H1 (cell line): ENCODE data around the gene LAMB1. TPM values are rescaled to one million over a fixed set of nuclear protein-coding genes. Genes with fewer than 3 reads are reported as not detected.

Experiments used
- CTCF ChIA-PET: fragments of 300-600 bp; sonication (Branson Sonifier 250); formaldehyde crosslinking; loops from one replicate; lab custom pipeline; 2021; ENCODE audit not compliant: partially characterized antibody; lab: Charles Lee
- POLR2A ChIA-PET: fragments of 300-600 bp; sonication (Branson Sonifier 250); formaldehyde crosslinking; loops from one replicate; lab custom pipeline; 2021; ENCODE audit warnings: inconsistent platforms; ENCODE audit not compliant: partially characterized antibody; lab: Charles Lee
- DNase-seq, 2 experiments: peaks; one replicate each; pipeline versions ENCODE4 v3.0.0 to v3.0.0-alpha.2; 2010 to 2022; ENCODE audit warnings: low spot score in 2 of 2, low read depth in 1 of 2, mixed read lengths in 1 of 2
- FAIRE-seq: peaks from 2 replicates; lab custom pipeline; 2011; peaks lifted over from hg19 to GRCh38; lab: Jason Lieb, UNC
- H2AFZ ChIP-seq: 2 replicates; pipeline ENCODE4 v1.8.1; 2012; ENCODE audit warnings: low read length, inconsistent platforms
- H2AK5ac ChIP-seq: 2 replicates; pipeline ENCODE4 v1.6.1; 2013; ENCODE audit warnings: low read depth, low read length
- H2BK120ac ChIP-seq: replicated peaks from 2 replicates; pipeline ENCODE3; 2013; ENCODE audit warnings: low read depth, low read length, inconsistent platforms
- H2BK12ac ChIP-seq: 2 replicates; pipeline ENCODE4 v1.6.1; 2013; ENCODE audit warnings: low read depth, low read length
- H2BK15ac ChIP-seq: 2 replicates; pipeline ENCODE4 v1.6.1; 2013; ENCODE audit warnings: low read length
- H2BK20ac ChIP-seq: 2 replicates; pipeline ENCODE4 v1.6.1; 2013; ENCODE audit warnings: low read length
- H2BK5ac ChIP-seq: 2 replicates; pipeline ENCODE4 v1.6.1; 2013; ENCODE audit warnings: low read depth, low read length
- H3K14ac ChIP-seq: 2 replicates; pipeline ENCODE4 v1.6.1; 2013; ENCODE audit warnings: inconsistent platforms; ENCODE audit not compliant: insufficient read length
- H3K18ac ChIP-seq: 2 replicates; pipeline ENCODE4 v1.6.1; 2013; ENCODE audit warnings: low read length; ENCODE audit errors: extremely low read depth
- H3K23ac ChIP-seq: 2 replicates; pipeline ENCODE4 v1.6.1; 2013; ENCODE audit warnings: inconsistent platforms; ENCODE audit not compliant: insufficient read length
- H3K23me2 ChIP-seq: 2 replicates; pipeline ENCODE4 v1.6.1; 2013; ENCODE audit warnings: low read depth, low read length
- H3K27ac ChIP-seq: 2 replicates; pipeline ENCODE4 v1.6.1; 2011; ENCODE audit warnings: low read depth, low read length, inconsistent platforms
- H3K27me3 ChIP-seq, 4 experiments: replicated peaks in 1 of 4; 1 replicate in 1 of 4; 2 replicates in 3 of 4; pipeline versions ENCODE4 v1.6.1 to v1.8.1; 2011 to 2013; ENCODE audit warnings: low read length in 3 of 4, mild to moderate bottlenecking in 3 of 4, inconsistent platforms in 2 of 4, mixed read lengths in 2 of 4, moderate library complexity in 1 of 4; ENCODE audit not compliant: control insufficient read depth in 3 of 4, insufficient read depth in 3 of 4; ENCODE audit errors: extremely low read depth in 1 of 4
- H3K36me3 ChIP-seq, 4 experiments: 2 replicates each; pipeline versions ENCODE4 v1.6.1 to v1.8.1; 2011 to 2013; ENCODE audit warnings: mild to moderate bottlenecking in 4 of 4, low read length in 3 of 4, moderate library complexity in 2 of 4, control low read depth in 1 of 4, inconsistent platforms in 1 of 4; ENCODE audit not compliant: insufficient read depth in 4 of 4, control insufficient read depth in 2 of 4
- H3K4ac ChIP-seq: replicated peaks from 2 replicates; pipeline ENCODE3; 2013; ENCODE audit warnings: low read length, low read depth, mixed read lengths, inconsistent platforms; ENCODE audit not compliant: insufficient read length
- H3K4me1 ChIP-seq, 4 experiments: replicated peaks in 1 of 4; 1 replicate in 1 of 4; 2 replicates in 3 of 4; pipeline versions ENCODE4 v1.6.1 to v1.8.1; 2011 to 2013; ENCODE audit warnings: low read length in 3 of 4, inconsistent platforms in 2 of 4, mixed read lengths in 1 of 4; ENCODE audit not compliant: insufficient read depth in 4 of 4, control insufficient read depth in 3 of 4
- H3K4me2 ChIP-seq, 2 experiments: 2 replicates each; pipeline versions ENCODE4 v1.6.1 to v1.8.1; 2011 to 2013; ENCODE audit warnings: low read depth in 2 of 2, low read length in 2 of 2, control low read depth in 1 of 2, inconsistent platforms in 1 of 2, mild to moderate bottlenecking in 1 of 2; ENCODE audit not compliant: insufficient read depth in 1 of 2
- H3K4me3 ChIP-seq, 4 experiments: fragments of 200-600, 300-600 bp in 1 of 4; sonication (generic), shearing (Covaris generic), sonication (Bioruptor Twin) in 1 of 4; 2 replicates each; pipeline versions ENCODE4 v1.5.1 to v1.8.1; 2011 to 2016; ENCODE audit warnings: low read length in 4 of 4, low read depth in 3 of 4, control low read depth in 2 of 4, inconsistent platforms in 2 of 4, mild to moderate bottlenecking in 2 of 4, mixed read lengths in 1 of 4, moderate library complexity in 1 of 4; ENCODE audit not compliant: insufficient read depth in 2 of 4; ENCODE audit errors: extremely low read depth in 1 of 4
- H3K56ac ChIP-seq: replicated peaks from 2 replicates; pipeline ENCODE3; 2013; ENCODE audit warnings: low read depth, mild to moderate bottlenecking, mixed read lengths, low read length, inconsistent platforms; ENCODE audit not compliant: insufficient read length
- H3K79me1 ChIP-seq: 2 replicates; pipeline ENCODE4 v1.6.1; 2013; ENCODE audit warnings: low read depth, low read length, control low read depth
- H3K79me2 ChIP-seq, 2 experiments: 2 replicates each; pipeline versions ENCODE4 v1.6.1 to v1.8.1; 2012 to 2013; ENCODE audit warnings: low read length in 2 of 2, mild to moderate bottlenecking in 2 of 2, inconsistent platforms in 1 of 2; ENCODE audit not compliant: insufficient read depth in 2 of 2, control insufficient read depth in 1 of 2
- H3K9ac ChIP-seq, 4 experiments: replicated peaks in 1 of 4; 1 replicate in 1 of 4; 2 replicates in 3 of 4; pipeline versions ENCODE4 v1.6.1 to v1.8.1; 2011 to 2013; ENCODE audit warnings: low read depth in 3 of 4, low read length in 3 of 4, control low read depth in 2 of 4, mild to moderate bottlenecking in 2 of 4, moderate library complexity in 2 of 4, inconsistent platforms in 1 of 4; ENCODE audit errors: extremely low read depth in 1 of 4
- H3K9me3 ChIP-seq, 2 experiments: 2 replicates each; pipeline versions ENCODE4 v1.6.1 to v1.8.1; 2012 to 2013; ENCODE audit warnings: mild to moderate bottlenecking in 2 of 2, moderate library complexity in 2 of 2, control low read depth in 1 of 2, inconsistent platforms in 1 of 2, low read depth in 1 of 2, low read length in 1 of 2, mixed read lengths in 1 of 2; ENCODE audit not compliant: insufficient read depth in 2 of 2
- H4K20me1 ChIP-seq, 2 experiments: replicated peaks in 1 of 2; 2 replicates each; pipeline versions ENCODE3 to v1.8.1; 2011 to 2013; ENCODE audit warnings: inconsistent platforms in 2 of 2, low read length in 2 of 2, mild to moderate bottlenecking in 1 of 2; ENCODE audit not compliant: insufficient read depth in 2 of 2, control insufficient read depth in 1 of 2
- H4K5ac ChIP-seq: 2 replicates; pipeline ENCODE4 v1.6.1; 2013; ENCODE audit warnings: low read length, low read depth, mixed read lengths, inconsistent platforms; ENCODE audit not compliant: insufficient read length
- H4K8ac ChIP-seq: 2 replicates; pipeline ENCODE4 v1.8.0; 2013; ENCODE audit warnings: mild to moderate bottlenecking, moderate library complexity, low read length, inconsistent platforms; ENCODE audit not compliant: insufficient read depth; ENCODE audit errors: extremely low read depth
- H4K91ac ChIP-seq: replicated peaks from 2 replicates; pipeline ENCODE3; 2013; ENCODE audit warnings: low read length, mixed read lengths, inconsistent platforms; ENCODE audit not compliant: insufficient read length
- ATF2 ChIP-seq: IDR thresholded peaks from 2 replicates; pipeline ENCODE4 v1.6.1; 2012; ENCODE audit warnings: low read length, inconsistent platforms
- BCL11A ChIP-seq, 2 experiments: IDR thresholded peaks; one replicate each; pipeline ENCODE4 v1.6.1; 2011; ENCODE audit warnings: low read depth in 2 of 2, low read length in 2 of 2, mild to moderate bottlenecking in 2 of 2
- CBX5 ChIP-seq: fragments of 300-800, 300-1000 bp; sonication (generic); IDR thresholded peaks from 2 replicates; pipeline ENCODE4 v1.7.1; 2016; ENCODE audit warnings: antibody characterized with exemption, low read length, low read depth
- EP300 ChIP-seq, 2 experiments: IDR thresholded peaks; 1 replicate in 1 of 2; 2 replicates in 1 of 2; pipeline ENCODE4 v1.6.1; 2011 to 2012; ENCODE audit warnings: low read depth in 2 of 2, low read length in 2 of 2, mild to moderate bottlenecking in 2 of 2, borderline replicate concordance in 1 of 2, inconsistent platforms in 1 of 2, moderate library complexity in 1 of 2
- HDAC2 ChIP-seq, 2 experiments: fragments of 300-600 bp in 1 of 2; sonication (generic) in 1 of 2; IDR thresholded peaks; 2 replicates each; pipeline ENCODE4 v1.6.1; 2011 to 2012; ENCODE audit warnings: low read depth in 2 of 2, low read length in 2 of 2, mild to moderate bottlenecking in 2 of 2, moderate library complexity in 2 of 2, borderline replicate concordance in 1 of 2, inconsistent platforms in 1 of 2
- KDM1A ChIP-seq: fragments of 200-600, 300-600 bp; sonication (generic); IDR thresholded peaks from 2 replicates; pipeline ENCODE4 v1.7.1; 2016; ENCODE audit warnings: mild to moderate bottlenecking, low read length, borderline replicate concordance
- KDM4A ChIP-seq: IDR thresholded peaks from one replicate; pipeline ENCODE4 v1.7.1; 2012; ENCODE audit warnings: low read depth, mild to moderate bottlenecking, moderate library complexity, low read length, inconsistent platforms; ENCODE audit not compliant: severe bottlenecking
- NANOG ChIP-seq: IDR thresholded peaks from 2 replicates; pipeline ENCODE4 v1.6.1; 2011; ENCODE audit warnings: low read length, low read depth, mild to moderate bottlenecking, inconsistent platforms; ENCODE audit not compliant: insufficient read depth, poor library complexity, severe bottlenecking
- RFX5 ChIP-seq: IDR thresholded peaks from 2 replicates; pipeline ENCODE4 v1.6.1; 2011; ENCODE audit warnings: low read depth, low read length, improper control_type of control experiment, borderline replicate concordance
- SIX5 ChIP-seq: IDR thresholded peaks from 2 replicates; pipeline ENCODE4 v1.6.1; 2011; ENCODE audit warnings: mild to moderate bottlenecking, low read depth, low read length
- ZNF274 ChIP-seq: IDR thresholded peaks from 2 replicates; pipeline ENCODE4 v1.7.0; 2012; ENCODE audit warnings: low read length, borderline replicate concordance; ENCODE audit errors: extremely low read depth
- WGBS, 2 experiments: shearing (Covaris generic) in 1 of 2; methylation state at CpG; one replicate each; pipeline versions ENCODE4 v1.1.6 to v1.1.7; 2013 to 2015; ENCODE audit warnings: low lambda C conversion rate in 2 of 2, mixed read lengths in 2 of 2, inconsistent platforms in 1 of 2, low coverage in 1 of 2, missing lambda C conversion rate in 1 of 2; ENCODE audit not compliant: insufficient replicate concordance in 2 of 2, insufficient coverage in 1 of 2, insufficient read length in 1 of 2; ENCODE audit errors: extremely low coverage in 1 of 2, missing lambda C conversion rate in 1 of 2; 5-methylcytosine and 5-hydroxymethylcytosine counted together
- polyA plus RNA-seq, 7 experiments: library from polyadenylated mRNA; depleted of rRNA in 3 of 7; stranded (reverse) in 5 of 7; unstranded in 2 of 7; fragments of >200 nt in 5 of 7; fragments of 200-250 nt in 2 of 7; gene quantifications; 1 replicate in 5 of 7; 2 replicates in 1 of 7; 4 replicates in 1 of 7; pipeline versions ENCODE4 v1.2.1 to v1.2.3, GENCODE V29; 2011 to 2013; ENCODE audit warnings: missing spikeins in 2 of 7, mixed read lengths in 2 of 7
- total RNA-seq: library from RNA; stranded (reverse); fragmentation: NEBNext Ultra II Directional; extraction: Animal tissue kit (Norgen Biotek cat#: 25700); gene quantifications from 2 replicates; pipeline ENCODE4 v1.2.1, GENCODE V29; 2021

LAMB1 gene
- total and polyA plus RNA-seq, 2 of the 8 experiments (the other 6 are each of a cell fraction or from before 2014, with no cell fraction given): 31.9 to 38.5 TPM

GRCh38 chr7:107961405-107961804 is 41.6 kb downstream of the LAMB1 start:
- CTCF ChIA-PET: interaction anchor here (0.9 to 1.1 kb wide), 3 partner anchors 22 to 43 kb away, joined by 3 read pairs; no protein-coding TSS in a partner anchor
- no peak overlapping the region for H2BK5ac ChIP-seq
- H3K23ac ChIP-seq: no peak overlapping the region
- TF ChIP-seq KDM1A (no peak), CBX5 (no peak), EP300 (IDR thresholded peaks at IDR 0.05; ENCODE audit: borderline replicate concordance in 1 of 2, low read depth in 2 of 2, low read length in 2 of 2) (no peak), RFX5 (no peak), KDM4A (no peak), SIX5 (no peak), ATF2 (no peak), NANOG (no peak), HDAC2 (IDR thresholded peaks at IDR 0.05; ENCODE audit: borderline replicate concordance in 1 of 2, low read depth in 2 of 2, low read length in 2 of 2) (no peak), ZNF274 (no peak), BCL11A (IDR thresholded peaks at IDR 0.05; ENCODE audit: low read depth in 2 of 2, low read length in 2 of 2) (no peak)

More at GRCh38 chr7:107961405-107961804, 41.6 kb downstream of the LAMB1 start:
- no peaks in the 10 kb centered on the region for H3K79me1 ChIP-seq
- no peak overlapping the region for H2BK120ac ChIP-seq
- H2BK15ac ChIP-seq: no peak overlapping the region
- no peak overlapping the region for H2BK12ac ChIP-seq
- H4K5ac ChIP-seq: no peak overlapping the region
- H3K4me1 ChIP-seq: peaks cover 4 to 11% (median 8%) of the 10 kb centered on the region in 4 experiments; a peak in 5 of 7 replicates
- no peaks in the 10 kb centered on the region; the same call in 1 of the 2 replicates for H3K23me2 ChIP-seq
- no peak overlapping the region for H2AK5ac ChIP-seq
- 87% methylated on average over 9 of the region's 9 CpGs; no CpG with 5 or more reads in 1 of the 2 experiments for WGBS, 2 experiments
- no peak overlapping the region for H3K4ac ChIP-seq
- no peak overlapping the region for H3K9ac ChIP-seq
- FAIRE-seq (no peak), DNase-seq (no peak)
- H4K91ac ChIP-seq: no peak overlapping the region
- H3K18ac ChIP-seq: no peak overlapping the region
- no peak overlapping the region for H3K4me2 ChIP-seq
- peaks cover 0 to 57% (median 16%) of the 10 kb centered on the region in 4 experiments; a peak in 5 of 8 replicates for H3K36me3 ChIP-seq
- POLR2A ChIA-PET: no interaction called here
- H3K14ac ChIP-seq: no peak overlapping the region
- H4K8ac ChIP-seq: no peak overlapping the region
- H3K79me2 ChIP-seq: no peaks in the 10 kb centered on the region
- H3K27me3 ChIP-seq: no peaks in the 10 kb centered on the region
- no peak overlapping the region for H2BK20ac ChIP-seq
- H3K27ac ChIP-seq: no peak overlapping the region
- peaks cover 0 to 2% of the 10 kb centered on the region in 2 experiments for H4K20me1 ChIP-seq
- H3K9me3 ChIP-seq: no peaks in the 10 kb centered on the region
- no peak overlapping the region for H3K4me3 ChIP-seq
- no peak overlapping the region for H2AFZ ChIP-seq
- H3K56ac ChIP-seq: no peak overlapping the region
